NCI-H2081 treated with DMSO at 0.1 percent for 48 hours (cell line): ENCODE data around the gene PAQR4.

ENCODE experiments used
- DNase-seq: peaks from one replicate; lab custom pipeline; 2025; lab: John Stamatoyannopoulos, UW

PAQR4 gene

DNA sequence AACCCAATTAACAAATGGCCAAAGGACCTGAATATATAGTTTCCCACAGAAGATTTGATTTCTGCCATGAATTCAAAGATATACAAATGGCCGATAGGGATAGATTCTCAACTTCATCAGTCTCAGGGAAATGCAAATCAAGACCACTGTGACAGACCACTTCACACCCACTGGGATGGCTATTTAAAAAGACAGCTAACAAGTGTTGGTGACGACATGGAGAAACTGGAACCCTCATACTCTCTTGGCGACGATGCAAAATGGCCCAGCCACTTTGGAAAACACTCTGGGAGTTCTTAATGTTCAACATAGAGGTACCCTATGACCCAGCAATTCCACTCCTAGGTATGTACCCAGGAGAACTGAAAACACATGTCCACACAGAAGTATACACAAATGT lies 22.5 kb upstream of the PAQR4 start:
- DNase-seq, result no peak

DNA sequence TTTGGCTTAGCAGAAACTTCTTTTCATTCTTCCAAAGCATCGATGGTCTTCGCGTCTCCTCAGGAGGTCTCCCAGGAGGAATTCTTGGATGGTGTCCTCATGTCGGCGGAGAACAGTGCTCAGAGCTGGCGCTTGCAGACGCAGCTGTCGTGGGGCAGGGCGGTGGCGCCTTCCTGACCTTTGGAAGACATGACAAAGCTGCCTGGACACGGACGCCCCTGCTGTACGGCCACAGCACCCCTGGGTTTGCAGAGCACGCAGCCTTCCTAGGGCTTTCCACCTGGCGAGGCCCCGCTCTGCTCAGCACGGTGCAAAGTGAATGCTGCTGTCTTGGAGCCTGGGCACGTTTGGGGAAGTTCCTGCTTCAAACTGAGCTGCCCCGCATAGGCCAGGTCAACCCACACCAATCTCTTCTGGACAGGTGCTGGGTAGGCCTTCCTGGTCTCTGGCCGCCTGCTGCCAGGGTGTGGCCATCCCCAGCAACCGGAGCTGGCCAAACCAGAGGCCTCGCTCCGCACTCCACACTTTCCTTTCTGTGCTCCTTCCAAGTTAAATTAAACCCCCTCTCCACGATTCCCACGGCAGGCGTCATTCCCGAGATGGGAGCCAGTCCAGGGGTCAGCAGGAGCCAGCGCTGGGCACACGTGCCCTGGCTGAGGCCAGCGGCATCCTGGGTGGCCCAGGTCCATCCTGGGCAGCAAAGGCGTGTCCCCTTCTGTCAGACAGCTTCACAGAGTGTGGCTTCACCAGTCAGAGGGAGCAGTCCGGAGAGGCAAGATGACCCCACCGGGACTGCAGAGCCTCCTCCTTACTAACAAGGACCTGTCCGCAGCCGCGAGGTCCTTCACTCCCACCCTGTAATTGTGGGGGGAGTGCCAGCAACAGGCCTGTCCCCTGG lies 20.1 kb upstream of the PAQR4 start:
- no peak for DNase-seq

DNA sequence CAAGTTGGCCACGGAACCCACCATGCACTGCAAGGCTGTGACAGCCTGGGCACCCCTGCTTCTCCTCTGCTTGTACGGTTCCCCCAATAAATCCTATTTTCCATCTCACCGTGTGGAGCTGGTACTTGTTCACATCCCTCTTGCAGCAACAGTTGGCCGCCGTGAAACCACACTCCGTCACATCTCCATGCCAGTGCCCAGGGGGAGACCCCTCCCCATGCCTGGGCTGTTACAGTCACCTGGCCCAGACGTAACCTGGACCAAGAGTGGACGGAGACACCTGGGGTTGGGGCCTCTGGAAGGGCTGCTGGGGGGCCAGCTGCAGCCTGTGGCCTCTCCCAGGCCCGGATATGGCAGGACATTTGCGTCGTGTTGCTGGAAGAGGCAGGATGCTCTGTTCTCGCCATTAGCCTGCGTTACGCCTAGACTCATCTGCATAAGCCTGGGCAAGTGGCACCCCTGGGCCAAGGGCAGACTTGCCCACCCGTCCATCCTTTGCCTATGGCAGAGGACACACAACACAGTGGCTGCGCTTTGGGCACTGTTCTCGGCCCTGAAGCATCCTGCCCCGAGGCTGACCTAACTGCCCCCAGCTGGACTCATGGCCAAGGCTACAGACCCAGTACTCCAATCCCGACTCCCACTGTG lies 19.3 kb upstream of the PAQR4 start:
- DNase-seq, result no peak

DNA sequence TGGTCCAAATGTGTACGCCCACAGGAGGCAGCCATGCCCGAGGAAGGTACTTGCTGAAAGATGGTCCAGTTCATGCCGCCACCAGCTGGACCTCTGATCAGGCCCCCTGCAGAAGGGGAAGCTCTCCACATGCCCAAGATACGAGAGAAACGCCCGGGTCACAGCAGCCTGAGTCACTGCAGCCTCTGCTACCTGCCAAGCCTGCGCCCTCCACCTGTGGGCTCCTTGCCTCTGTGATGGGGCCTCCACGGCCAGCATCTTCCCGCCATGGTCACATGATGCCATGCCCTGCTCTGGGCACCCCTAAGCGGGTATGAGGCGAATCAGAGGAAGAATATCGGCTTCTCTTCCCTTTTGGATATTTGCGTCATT lies 18.8 kb upstream of the PAQR4 start:
- no peak for DNase-seq

DNA sequence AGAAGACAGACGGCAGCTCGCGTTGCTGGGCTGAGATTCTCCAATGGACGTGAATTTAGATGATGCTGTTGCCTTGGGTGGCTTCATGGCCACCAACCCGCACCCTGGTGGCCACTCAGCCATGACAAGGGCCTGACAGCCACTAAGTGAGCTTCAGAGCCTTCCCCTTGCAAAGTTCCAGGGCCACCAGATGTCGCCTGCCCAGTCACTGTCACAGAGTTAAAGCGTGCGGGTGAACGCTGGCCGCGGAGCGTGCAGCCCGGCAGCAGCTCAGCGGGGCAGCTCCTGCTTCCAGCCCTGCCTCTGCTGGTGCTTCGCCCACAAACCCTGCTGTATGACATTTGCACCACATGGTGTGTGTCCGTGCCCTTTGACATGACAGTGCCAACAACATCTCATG lies 18.4 kb upstream of the PAQR4 start:
- DNase-seq, result no peak

DNA sequence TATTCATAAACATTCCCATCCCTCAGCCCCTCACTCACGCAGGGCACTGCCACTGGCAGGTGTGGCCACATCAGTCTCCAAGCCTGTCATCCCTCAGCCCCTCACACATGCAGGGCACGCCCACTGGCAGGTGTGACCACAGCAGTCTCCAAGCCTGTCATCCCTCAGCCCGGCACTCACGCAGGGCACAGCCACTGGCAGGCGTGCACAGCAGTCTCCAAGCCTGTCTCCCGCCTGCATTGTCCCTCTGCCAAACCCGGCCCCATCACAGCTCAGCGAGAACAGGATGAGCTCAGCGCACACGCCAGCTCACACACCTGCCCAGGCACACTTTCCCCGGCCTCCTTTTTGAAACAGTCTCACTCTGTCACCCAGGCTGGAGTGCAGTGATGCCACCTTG lies 16.5 kb upstream of the PAQR4 start:
- DNase-seq, result no peak

DNA sequence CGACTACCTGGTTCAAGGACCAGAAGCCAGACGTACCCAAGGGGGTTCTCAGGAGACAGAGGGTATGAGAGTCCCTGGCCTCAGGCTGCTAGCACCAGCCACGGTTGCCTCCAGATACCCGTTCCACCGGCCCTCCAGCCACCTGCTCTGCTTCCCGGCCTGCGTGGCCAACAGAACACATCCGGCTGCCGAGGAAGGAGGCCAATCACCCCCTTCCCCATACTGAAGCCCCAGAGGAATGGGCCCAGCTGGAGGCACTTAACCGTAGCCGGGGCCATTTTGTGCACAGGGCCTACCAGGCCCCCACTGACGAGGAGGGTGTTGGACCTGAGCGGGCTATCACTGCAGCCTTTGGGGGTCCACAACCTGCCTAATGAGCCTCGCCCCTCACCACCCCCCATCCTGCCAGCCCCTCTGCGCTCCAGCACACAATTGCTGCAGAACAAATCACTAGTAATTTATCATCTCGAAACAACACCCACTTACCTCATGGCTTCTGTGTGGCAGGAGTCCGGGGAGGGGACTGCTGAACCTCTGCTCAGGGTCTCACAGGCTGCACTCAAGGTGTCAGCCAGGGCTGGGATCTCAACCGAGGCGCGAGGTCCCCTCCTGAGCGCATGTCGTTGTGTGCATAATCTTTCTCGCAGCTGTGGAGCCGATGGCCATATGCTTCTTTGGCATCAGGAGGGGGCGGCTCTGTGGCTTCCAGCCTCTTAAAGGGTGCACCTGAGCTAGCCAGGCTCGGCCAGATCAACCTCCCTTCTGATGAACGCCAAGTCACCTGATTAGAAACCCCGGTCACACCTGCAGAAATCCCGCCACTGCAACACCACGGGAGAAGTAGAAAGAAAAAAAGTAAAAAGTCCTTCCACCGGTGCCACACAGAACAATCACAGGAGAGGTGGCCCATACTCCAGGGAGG lies 15.2 kb upstream of the PAQR4 start:
- DNase-seq, result no peak

DNA sequence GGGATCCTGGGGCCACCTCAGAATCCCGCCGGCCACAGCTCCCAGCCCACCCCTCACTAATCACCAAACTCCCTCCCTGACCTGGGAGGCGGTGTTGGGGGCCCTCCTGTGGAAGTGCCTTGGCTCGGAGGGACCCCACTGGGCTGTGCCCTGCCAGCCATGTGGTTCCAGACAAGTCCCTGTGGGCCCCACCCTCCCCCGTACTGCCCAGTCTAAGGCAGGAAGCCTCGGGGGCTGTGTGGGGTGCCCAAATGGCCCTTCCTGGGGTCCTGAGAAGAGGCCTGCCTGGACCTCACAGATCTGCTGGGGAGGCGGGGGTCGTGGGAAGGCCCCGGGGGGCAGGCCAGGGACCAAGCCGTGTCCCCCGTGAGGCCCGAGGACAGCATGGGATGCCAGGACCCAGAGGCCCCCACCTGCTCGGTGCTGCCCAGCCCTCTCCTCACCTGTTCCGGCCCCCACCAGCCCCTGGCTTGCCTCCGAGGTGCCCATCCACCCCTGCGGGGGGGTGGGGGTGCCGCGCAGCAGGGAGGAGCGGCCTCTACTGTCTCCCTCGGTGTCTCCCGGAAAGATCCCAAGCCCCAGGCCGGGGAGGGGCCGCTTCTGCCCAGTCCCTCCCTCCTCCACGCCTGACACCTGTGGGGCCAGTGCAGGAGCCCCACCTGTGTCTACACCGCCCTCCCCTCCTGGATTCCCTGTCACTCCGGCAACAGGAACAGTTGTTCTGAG lies 14.3 kb upstream of the PAQR4 start:
- DNase-seq, result no peak

DNA sequence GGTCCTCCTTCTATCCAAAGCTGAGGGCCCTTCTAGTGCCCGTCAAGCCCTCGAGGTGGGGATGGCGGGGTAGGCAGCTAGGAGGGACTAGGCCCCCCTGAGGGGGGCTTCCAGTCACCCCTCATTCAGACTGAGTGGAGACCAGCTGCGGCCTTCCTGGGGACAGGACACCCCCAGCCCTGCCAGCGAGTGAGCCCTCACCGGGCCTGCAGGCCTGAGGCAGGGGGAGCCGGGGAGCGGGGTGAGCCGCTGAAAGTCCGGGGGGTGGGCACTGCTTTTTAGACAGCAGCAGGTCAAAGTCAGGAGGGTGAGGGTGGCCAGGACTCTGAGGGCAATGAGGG lies 13.7 kb upstream of the PAQR4 start:
- DNase-seq, result no peak

DNA sequence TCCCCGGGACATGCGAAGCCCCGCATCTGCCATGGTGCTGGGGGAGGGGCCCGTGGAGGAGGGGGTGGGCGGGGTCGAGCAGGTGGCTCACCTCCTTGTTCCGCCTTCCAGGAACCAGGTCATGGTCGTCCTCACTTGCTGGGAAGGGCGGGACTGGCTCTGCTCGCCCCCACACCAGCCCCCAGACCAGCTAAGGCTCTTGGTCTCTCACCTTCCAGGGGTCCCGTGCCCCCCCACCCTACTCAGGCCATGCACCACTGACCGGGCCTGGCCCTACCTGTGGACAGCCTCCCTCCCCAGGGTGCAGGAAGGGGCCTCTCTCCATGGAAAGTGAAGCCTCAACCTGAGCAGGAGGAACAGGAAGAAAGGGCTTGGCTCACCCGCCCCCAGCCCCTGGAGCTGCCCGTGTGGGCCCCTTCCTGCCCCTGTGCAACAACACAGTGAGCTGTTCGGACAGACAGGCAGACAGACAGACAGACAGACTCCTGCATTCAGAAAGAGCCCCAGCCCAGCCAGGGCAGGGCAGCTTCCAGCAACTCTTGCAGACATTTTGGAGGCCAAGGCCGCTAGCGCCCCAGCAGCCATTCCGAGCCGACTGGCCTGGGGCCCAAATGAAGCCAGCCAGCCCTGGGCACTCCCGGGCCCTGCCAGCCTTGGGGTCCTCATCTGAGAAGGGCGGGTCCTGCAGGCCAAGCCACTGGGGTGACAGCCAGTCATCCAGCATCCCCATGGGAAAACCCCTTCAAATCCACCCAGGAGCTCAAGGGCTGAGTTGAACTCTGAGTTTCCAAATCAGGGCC lies 13.2 kb upstream of the PAQR4 start:
- no peak for DNase-seq

DNA sequence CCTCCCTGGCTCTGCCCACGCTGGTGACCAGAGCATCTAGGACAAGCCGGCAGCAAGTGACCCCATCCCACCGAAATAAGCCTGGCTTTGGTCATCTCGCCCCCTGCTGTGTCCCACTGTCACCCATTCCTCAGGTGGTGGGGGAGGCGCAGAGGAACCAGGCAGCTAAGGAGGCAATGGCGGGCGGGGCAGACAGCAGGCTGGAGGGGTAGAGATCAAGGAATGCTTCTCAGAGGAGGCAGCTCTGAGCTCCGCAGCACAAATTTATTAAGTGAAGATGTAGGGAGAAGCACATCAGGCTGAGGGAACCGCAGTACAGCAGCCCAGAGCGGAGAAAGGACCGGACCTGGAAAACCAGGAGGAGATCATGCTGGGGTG lies 12.6 kb upstream of the PAQR4 start:
- no peak for DNase-seq

DNA sequence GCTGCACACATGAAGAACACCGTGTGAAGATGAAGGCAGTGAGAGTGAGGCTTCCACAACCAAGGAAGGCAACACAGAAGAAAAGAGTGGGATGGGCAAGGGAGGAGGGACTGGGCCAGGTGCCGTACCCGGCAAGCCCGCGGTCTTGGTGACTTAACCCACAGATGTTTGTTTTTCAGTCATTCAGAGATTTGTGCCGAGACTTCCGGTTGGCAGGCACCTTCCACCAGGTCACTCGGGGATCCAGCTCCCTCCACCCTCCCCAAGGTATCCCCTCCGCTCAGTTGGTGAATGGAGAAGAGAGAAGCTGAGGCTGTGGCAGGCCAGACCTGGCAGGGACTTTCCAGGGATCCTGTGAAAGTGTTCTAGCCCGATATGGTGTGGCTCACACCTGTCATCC lies 9.9 kb upstream of the PAQR4 start:
- DNase-seq, result no peak

DNA sequence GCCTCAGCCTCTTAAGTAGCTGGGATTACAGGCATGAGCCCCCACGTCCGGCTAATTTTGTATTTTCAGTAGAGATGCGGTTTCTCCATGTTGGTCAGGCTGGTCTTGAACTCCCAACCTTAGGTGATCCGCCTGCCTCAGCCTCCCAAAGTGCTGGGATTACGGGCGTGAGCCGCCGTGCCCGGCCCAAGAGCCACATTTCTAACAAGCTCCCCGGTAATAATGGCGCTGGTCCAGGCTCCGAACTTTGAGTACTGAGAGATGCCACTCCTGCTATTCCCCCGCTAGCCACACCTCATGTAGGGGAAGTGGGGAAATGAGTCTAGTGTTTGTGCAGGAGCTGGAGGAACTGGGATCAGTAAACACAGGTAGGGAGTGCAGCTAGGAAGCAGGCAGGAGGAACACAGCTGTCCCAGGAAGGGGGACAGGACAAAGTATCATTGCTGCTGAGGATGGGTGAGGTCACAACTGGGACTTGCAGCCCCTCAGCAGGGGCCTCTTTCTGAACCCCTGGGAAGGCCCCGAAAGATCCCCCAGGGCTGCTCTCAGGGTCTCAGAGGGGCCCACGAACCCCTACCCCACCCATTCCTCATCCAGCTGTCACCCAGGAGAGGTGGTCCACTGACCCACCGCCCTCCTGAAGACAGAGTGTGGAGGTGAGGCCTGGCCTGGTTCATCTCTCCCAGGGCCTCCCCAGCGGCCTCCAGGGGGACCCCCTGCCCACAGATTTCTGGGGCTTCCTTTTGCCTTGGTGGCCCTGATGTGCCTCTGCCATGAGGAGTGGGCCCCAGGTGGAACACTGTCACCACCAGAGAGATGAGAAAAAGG lies 8.8 kb upstream of the PAQR4 start:
- no peak for DNase-seq

DNA sequence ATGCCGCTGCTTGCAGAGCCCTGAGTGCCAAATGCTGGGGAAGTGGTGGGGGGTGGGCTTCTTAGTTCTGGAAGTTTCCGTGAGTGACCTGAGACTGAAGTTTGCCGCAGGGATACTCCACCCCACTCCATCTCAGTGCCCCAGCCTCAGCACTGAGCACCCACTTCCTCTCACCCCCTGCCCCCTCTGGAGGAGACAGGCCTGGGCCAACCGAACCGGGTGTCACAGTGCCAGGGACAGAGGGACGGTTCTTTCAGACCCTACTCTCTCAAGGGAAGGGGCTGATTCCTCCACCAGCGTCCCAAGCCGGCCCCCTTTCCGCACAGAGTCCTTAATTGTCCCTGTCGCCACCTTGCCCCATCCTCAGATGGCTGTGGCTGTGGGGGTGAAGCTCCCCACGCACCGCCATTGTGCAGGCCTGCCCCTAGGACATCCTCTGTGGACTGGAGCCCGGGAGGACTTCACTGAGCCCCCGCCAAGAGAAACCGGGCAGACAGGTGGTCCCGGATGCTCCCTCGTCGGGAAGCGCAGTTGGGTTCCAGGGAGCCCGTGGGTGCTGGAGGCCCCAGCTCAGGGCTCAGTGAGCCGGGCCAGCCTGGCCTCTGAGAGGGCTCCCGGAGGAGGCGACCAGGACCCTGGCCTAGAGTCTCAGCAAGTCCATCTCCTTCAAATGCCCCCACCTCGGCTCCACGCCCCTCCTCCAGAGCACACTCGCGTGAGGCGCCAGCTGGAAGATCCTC lies 6.6 kb upstream of the PAQR4 start:
- DNase-seq, result no peak

DNA sequence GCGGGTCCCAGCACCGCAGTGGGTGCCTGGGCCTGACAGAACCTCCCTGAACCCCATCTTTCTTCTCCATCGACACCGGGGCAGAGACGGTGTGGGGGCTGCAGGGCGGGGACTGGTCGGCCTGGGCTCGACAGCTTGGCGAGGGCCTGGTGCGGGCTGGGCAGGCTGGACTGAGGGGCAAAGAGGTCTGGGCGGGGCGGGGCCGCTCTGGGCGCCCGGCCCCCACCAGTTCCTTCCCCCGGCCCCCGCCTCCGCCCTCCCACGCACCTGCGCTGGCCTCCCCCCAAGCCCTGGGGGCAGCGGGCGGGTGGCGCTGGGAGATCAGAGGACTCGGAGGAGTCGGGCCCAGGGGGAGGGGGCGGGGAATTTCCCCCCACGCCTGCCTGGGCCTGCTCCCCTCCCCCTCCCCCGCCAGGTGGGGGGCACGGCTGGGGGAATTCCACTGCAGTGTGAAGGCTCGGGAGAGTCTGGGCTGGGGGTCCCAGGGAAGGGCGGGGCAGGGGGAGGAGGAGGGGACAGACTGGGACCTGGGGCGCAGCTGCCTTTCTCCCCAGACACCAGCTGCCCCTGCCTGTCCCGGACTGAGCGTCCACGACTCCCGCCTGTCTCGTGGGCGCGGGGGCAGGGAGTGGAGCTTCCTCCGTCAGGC lies 6.0 kb upstream of the PAQR4 start:
- no peak for DNase-seq

DNA sequence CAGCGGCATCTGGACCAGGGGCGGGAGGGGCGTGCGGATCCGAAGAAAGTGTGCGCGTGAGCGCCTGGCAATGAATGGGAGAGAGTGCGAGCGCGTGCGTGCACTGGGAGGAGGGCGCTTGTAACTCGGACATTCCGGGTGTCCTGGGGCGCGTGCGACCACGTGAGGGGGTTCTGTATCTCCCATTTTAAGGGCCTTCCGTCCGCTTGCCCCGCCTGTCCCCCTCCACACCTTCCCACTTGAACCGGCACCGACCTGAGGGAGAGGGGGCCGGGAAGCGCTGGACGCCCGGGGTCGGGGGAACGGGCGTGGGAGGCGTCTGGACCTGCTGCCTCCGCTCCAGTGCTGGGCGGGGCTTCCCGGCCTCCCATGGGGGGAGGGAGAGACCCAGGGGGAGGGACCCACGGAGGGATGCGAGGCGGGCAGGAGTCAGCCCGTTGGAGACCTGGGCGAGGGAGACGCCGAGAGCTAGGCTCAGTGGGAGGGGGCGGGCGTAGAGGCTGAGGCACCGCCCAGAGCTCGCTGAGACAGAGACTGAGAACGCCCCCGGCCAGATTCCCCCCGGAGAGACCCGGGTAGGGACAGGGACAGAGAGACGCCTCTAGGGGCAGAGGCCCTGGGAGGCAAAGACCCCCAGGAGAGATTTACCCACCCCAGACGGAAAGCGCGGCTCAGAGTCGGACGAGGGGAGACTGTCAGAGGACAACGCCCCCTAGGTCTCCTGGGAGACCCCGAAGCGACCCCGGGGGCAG lies 5.2 kb upstream of the PAQR4 start, which contains the start of gene KREMEN2:
TSS of gene KREMEN2 (plus strand) at position 553 of the 752 bp plus-strand sequence. CDS start 246 bp downstream, outside the sequence.
- no peak for DNase-seq

DNA sequence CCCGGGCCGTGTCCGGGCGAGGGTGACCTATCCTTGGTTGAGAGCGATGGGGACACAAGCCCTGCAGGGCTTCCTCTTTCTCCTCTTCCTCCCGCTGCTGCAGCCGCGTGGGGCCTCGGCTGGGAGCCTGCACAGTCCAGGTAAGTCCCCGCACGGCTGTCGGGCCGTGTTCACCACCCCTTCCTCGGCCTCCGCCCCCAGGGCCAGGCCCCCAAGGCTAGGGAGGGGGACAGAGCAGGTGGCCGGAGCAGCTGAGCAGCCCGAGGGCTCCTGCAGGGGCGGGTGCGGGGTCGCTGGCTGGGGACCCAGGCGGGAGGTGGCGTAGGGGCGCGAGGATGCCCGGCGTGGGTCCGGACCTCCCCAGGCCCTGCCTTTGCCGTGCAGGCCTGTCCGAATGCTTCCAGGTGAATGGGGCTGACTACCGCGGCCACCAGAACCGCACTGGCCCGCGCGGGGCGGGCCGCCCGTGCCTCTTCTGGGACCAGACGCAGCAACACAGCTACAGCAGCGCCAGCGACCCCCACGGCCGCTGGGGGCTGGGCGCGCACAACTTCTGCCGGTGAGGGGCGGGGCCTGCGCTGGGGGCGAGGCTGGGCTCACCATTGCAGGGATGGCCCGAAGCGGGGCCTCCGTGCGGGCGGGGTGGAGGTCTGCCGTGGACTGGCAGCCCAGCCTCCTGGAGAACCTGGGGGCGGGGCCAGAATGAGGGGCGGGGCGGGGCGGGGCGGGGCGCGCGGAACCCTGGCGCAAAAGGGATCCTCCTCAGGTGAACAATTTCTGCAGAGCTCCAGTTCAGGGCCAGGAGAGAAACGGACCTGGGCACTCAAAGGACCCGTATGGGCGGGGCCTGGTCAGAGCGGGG lies 4.4 kb upstream of the PAQR4 start:
- DNase-seq, result no peak
